GM12892 (cell line): Measurements from ENCODE around the gene SPG11.

Experiments
- POLR2A ChIP-seq: IDR thresholded peaks from 2 replicates; pipeline ENCODE4 v1.6.1; 2011; ENCODE audit warnings: low read depth, low read length, control low read depth
- POLR2AphosphoS5 ChIP-seq: IDR thresholded peaks from 2 replicates; pipeline ENCODE4 v1.6.1; 2011; ENCODE audit warnings: low read depth, low read length, control low read depth
- TAF1 ChIP-seq: IDR thresholded peaks from 2 replicates; pipeline ENCODE4 v1.6.1; 2011; ENCODE audit warnings: low read depth, mild to moderate bottlenecking, control low read depth, low read length, borderline replicate concordance

DNA sequence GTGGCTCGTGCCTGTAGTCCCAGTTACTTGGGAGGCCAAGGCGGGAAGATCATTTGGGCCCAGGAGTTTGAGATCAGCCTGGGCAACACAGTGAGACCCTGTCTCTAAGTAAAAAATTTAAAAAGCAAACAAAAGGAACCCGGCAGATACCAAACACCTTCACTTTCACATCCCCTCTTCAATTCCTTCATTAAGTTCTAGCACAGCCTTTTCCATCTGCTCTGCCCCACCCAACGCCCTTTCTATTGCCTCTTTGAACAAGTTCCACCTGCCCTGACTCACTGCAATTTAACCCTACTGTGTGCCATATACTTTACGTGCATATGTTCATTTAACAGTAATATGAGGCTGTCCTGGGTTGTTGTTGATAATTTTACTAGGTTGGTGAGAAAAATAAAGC is 12.4 kb upstream of the SPG11 start:
- TF ChIP-seq POLR2AphosphoS5 (no peak), POLR2A (no peak), TAF1 (no peak)
